ENCODE measurements around the gene KLHL36.

- TF ChIP-seq CTCF (IDR thresholded peaks at IDR 0.05) (no peak), POLR2A (IDR thresholded peaks at IDR 0.05) (no peak), POLR2AphosphoS5 (IDR thresholded peaks at IDR 0.05) (no peak), EP300 (IDR thresholded peaks at IDR 0.05) (no peak)
These were observed 13.2 kb downstream of the KLHL36 start for GRCh38 chr16:84661418-84662060.

All from upper lobe of left lung (tissue), 4 donors.